Body of pancreas (tissue), 4 donors: ENCODE data around the gene IQGAP2. TPM values are rescaled to one million over a fixed set of nuclear protein-coding genes. Genes with fewer than 3 reads are reported as not detected.

ENCODE experiments used
- ATAC-seq: fragments of 150-250 bp; one replicate; pipeline ENCODE4 v1.9.1; 2016
- DNase-seq, 4 donors: peaks; one replicate each; pipeline ENCODE4 v3.0.0-alpha.2; 2019
- H3K27ac ChIP-seq, 4 donors: fragments of 200-600 bp; sonication (generic); 1 replicate in 3 of 4; 2 replicates in 1 of 4; pipeline versions ENCODE4 v1.5.1 to v1.6.1; 2016 to 2019; ENCODE audit warnings: mild to moderate bottlenecking in 1 of 4, mixed read lengths in 1 of 4, moderate library complexity in 1 of 4
- H3K27me3 ChIP-seq, 2 donors: fragments of 200-600 bp; sonication (generic); one replicate each; pipeline ENCODE4 v1.6.0; 2016; ENCODE audit warnings: mild to moderate bottlenecking in 1 of 2
- H3K36me3 ChIP-seq, 2 donors: fragments of 200-600 bp; sonication (generic); replicated peaks in 1 of 2; 2 replicates each; pipeline ENCODE4 v1.5.1; 2016; ENCODE audit warnings: low read depth in 2 of 2; ENCODE audit not compliant: insufficient read depth in 1 of 2
- H3K4me1 ChIP-seq: fragments of 200-600 bp; sonication (generic); one replicate; pipeline ENCODE4 v1.6.0; 2016
- H3K4me3 ChIP-seq, 2 donors: fragments of 200-600 bp; sonication (generic); 1 replicate in 1 of 2; 2 replicates in 1 of 2; pipeline ENCODE4 v1.5.1; 2016 to 2019
- H3K9me3 ChIP-seq, 3 donors: fragments of 200-600 bp; sonication (generic); 1 replicate in 2 of 3; 2 replicates in 1 of 3; pipeline ENCODE4 v1.5.1; 2016
- CTCF ChIP-seq, 7 experiments: fragments of 450-650 bp in 4 of 7; fragments of 200-600 bp in 3 of 7; sonication (generic) in 3 of 7; IDR thresholded peaks; one replicate each; pipeline ENCODE4 v1.5.1; 2016 to 2019; ENCODE audit warnings: antibody characterized with exemption in 7 of 7
- POLR2A ChIP-seq, 3 donors: fragments of 450-650 bp; IDR thresholded peaks; one replicate each; pipeline ENCODE4 v1.6.1; 2016; ENCODE audit warnings: antibody characterized with exemption in 3 of 3, mild to moderate bottlenecking in 2 of 3
- WGBS, 2 donors: methylation state at CpG; one replicate each; pipeline ENCODE4 v1.1.5; 2017; 5-methylcytosine and 5-hydroxymethylcytosine counted together
- intact Hi-C: fragments of 100-400 bp; cut with DNase I; formaldehyde crosslinking; loops from one replicate; pipeline ENCODE4 v1.15.1; 2023
- total RNA-seq, 2 donors: library from RNA; depleted of rRNA; stranded (reverse); fragments of >200 nt; gene quantifications; one replicate each; pipeline ENCODE4 v1.1.0, GENCODE V29; 2016

The IQGAP2 gene
- total RNA-seq, 2 donors from 2014 or later: 41.2 to 49.5 TPM

- WGBS, 2 donors: 94 to 96% methylated on average over 3 of the region's 3 CpGs
- H3K36me3 ChIP-seq: peaks cover 0 to 7% of the 10 kb centered on the region in 2 donors
- no peak overlapping the region for H3K27ac ChIP-seq
- no peaks in the 10 kb centered on the region for H3K27me3 ChIP-seq
- intact Hi-C loops: no loop called here
- H3K9me3 ChIP-seq: no peaks in the 10 kb centered on the region
- H3K4me3 ChIP-seq: no peak overlapping the region
- ATAC-seq: no peak
- TF ChIP-seq CTCF (IDR thresholded peaks at IDR 0.05): no peak
- no peak for TF ChIP-seq POLR2A (IDR thresholded peaks at IDR 0.05)
- no peaks in the 10 kb centered on the region for H3K4me1 ChIP-seq
- DNase-seq: no peak
Observed at GRCh38 chr5:76693141-76693540, 290.1 kb downstream of the IQGAP2 start.

GRCh38 chr5:76694317-76694716 lies 291.2 kb downstream of the IQGAP2 start:
- no peak for DNase-seq
- ATAC-seq: no peak
- Histone ChIP-seq H3K4me1 (no peaks in the 10 kb centered on the region), H3K27me3 (no peaks in the 10 kb centered on the region), H3K9me3 (no peaks in the 10 kb centered on the region), H3K36me3 (peaks cover 5 to 7% of the 10 kb centered on the region in 2 donors), H3K4me3 (no peak overlapping the region), H3K27ac (no peak overlapping the region)
- WGBS, 2 donors: 78 to 86% methylated on average over 2 of the region's 2 CpGs
- no peak for TF ChIP-seq CTCF (IDR thresholded peaks at IDR 0.05)
- TF ChIP-seq POLR2A (IDR thresholded peaks at IDR 0.05): no peak
- intact Hi-C loops: no loop called here

- H3K4me1 ChIP-seq: no peaks in the 10 kb centered on the region
- intact Hi-C loops: no loop called here
- DNase-seq (no peak), ATAC-seq (no peak)
- no peaks in the 10 kb centered on the region for H3K27me3 ChIP-seq
- 87 to 90% methylated on average over 6 of the region's 6 CpGs for WGBS, 2 donors
- H3K27ac ChIP-seq: no peak overlapping the region
- H3K4me3 ChIP-seq: no peak overlapping the region
- H3K36me3 ChIP-seq: peaks cover 6 to 7% of the 10 kb centered on the region in 2 donors
- no peak for TF ChIP-seq POLR2A (IDR thresholded peaks at IDR 0.05)
- no peak for TF ChIP-seq CTCF (IDR thresholded peaks at IDR 0.05)
- no peaks in the 10 kb centered on the region for H3K9me3 ChIP-seq
Observed at GRCh38 chr5:76695346-76695745, 292.3 kb downstream of the IQGAP2 start.

GRCh38 chr5:76696251-76696650 lies 293.2 kb downstream of the IQGAP2 start:
- Histone ChIP-seq H3K9me3 (no peaks in the 10 kb centered on the region), H3K27ac (no peak overlapping the region), H3K4me1 (no peaks in the 10 kb centered on the region), H3K27me3 (no peaks in the 10 kb centered on the region), H3K36me3 (peaks cover 6 to 10% of the 10 kb centered on the region in 2 donors), H3K4me3 (no peak overlapping the region)
- TF ChIP-seq CTCF (IDR thresholded peaks at IDR 0.05) (no peak), POLR2A (IDR thresholded peaks at IDR 0.05) (no peak)
- intact Hi-C loops: no loop called here
- 91 to 94% methylated on average over 1 of the region's 1 CpG for WGBS, 2 donors
- no peak for ATAC-seq
- DNase-seq: no peak

GRCh38 chr5:76697670-76698069 lies 294.6 kb downstream of the IQGAP2 start:
- TF ChIP-seq CTCF (IDR thresholded peaks at IDR 0.05) (no peak), POLR2A (IDR thresholded peaks at IDR 0.05) (no peak)
- H3K9me3 ChIP-seq: no peaks in the 10 kb centered on the region

More at GRCh38 chr5:76697670-76698069, 294.6 kb downstream of the IQGAP2 start:
- Histone ChIP-seq H3K4me1 (no peaks in the 10 kb centered on the region), H3K4me3 (no peak overlapping the region), H3K27me3 (no peaks in the 10 kb centered on the region), H3K36me3 (peaks cover 6 to 10% of the 10 kb centered on the region in 2 donors), H3K27ac (no peak overlapping the region)
- intact Hi-C loops: no loop called here
- ATAC-seq: no peak
- 94 to 96% methylated on average over 5 of the region's 5 CpGs for WGBS, 2 donors
- no peak for DNase-seq
